Activated CD4-positive, alpha-beta T cell treated with anti-CD3 and anti-CD28 coated beads, Interleukin-10, Interleukin-2, amounts not matched to agents 100 ng/mL and 50 ng/mL, durations not matched to agents 16 hours and 8 hours (primary cell): ENCODE data around the gene CHN2.

Source experiments
- DNase-seq: peaks from one replicate; pipeline ENCODE4 v3.0.0-alpha.2; 2020

CHN2 gene

GRCh38 chr7:29413626-29414136 is 219.1 kb downstream of the CHN2 start:
- DNase-seq = no peak

- DNase-seq = no peak
Observed at GRCh38 chr7:29414216-29414615, 219.6 kb downstream of the CHN2 start.

GRCh38 chr7:29415215-29415614 is 220.6 kb downstream of the CHN2 start:
- DNase-seq = no peak

- DNase-seq = no peak
Observed at GRCh38 chr7:29416276-29416937, 221.8 kb downstream of the CHN2 start.

GRCh38 chr7:29416938-29417305 is 222.3 kb downstream of the CHN2 start:
- DNase-seq = no peak

GRCh38 chr7:29418056-29418455 is 223.5 kb downstream of the CHN2 start:
- no peak for DNase-seq

- DNase-seq = no peak
Observed at GRCh38 chr7:29418651-29419050, 224.1 kb downstream of the CHN2 start.

- DNase-seq = no peak
Observed at GRCh38 chr7:29420011-29420410, 225.4 kb downstream of the CHN2 start.

- no peak for DNase-seq
Observed at GRCh38 chr7:29421010-29421956, 226.7 kb downstream of the CHN2 start.

- no peak for DNase-seq
Observed at GRCh38 chr7:29422829-29423228, 228.3 kb downstream of the CHN2 start.

GRCh38 chr7:29424295-29424983 is 229.9 kb downstream of the CHN2 start:
- DNase-seq = no peak

GRCh38 chr7:29424984-29425309 is 230.4 kb downstream of the CHN2 start:
- DNase-seq = no peak

GRCh38 chr7:29426587-29426986 is 232.0 kb downstream of the CHN2 start:
- DNase-seq = no peak

- DNase-seq = no peak
Observed at GRCh38 chr7:29429401-29429800, 234.8 kb downstream of the CHN2 start.

GRCh38 chr7:29430279-29430949 is 235.8 kb downstream of the CHN2 start:
- DNase-seq = no peak

GRCh38 chr7:29431686-29432085 is 237.1 kb downstream of the CHN2 start:
- DNase-seq = no peak

- no peak for DNase-seq
Observed at GRCh38 chr7:29432721-29433120, 238.1 kb downstream of the CHN2 start.

GRCh38 chr7:29434380-29434768 is 239.8 kb downstream of the CHN2 start:
- DNase-seq = no peak

- no peak for DNase-seq
Observed at GRCh38 chr7:29435167-29435566, 240.6 kb downstream of the CHN2 start.

GRCh38 chr7:29435902-29436301 is 241.3 kb downstream of the CHN2 start:
- DNase-seq = no peak

GRCh38 chr7:29442146-29442545 is 247.6 kb downstream of the CHN2 start:
- DNase-seq = no peak

- DNase-seq = no peak
Observed at GRCh38 chr7:29443552-29443951, 249.0 kb downstream of the CHN2 start.

- DNase-seq = no peak
Observed at GRCh38 chr7:29444267-29444666, 249.7 kb downstream of the CHN2 start.
